Activated CD8-positive, alpha-beta memory T cell treated with anti-CD3 and anti-CD28 coated beads for 4 hours (primary cell): Measurements from ENCODE around the gene ART4.
A peak's percentile ranks its signal among the peaks of the same experiment; 100 is the strongest.

Source experiments
- DNase-seq, 2 donors: peaks; one replicate each; pipeline ENCODE4 v3.0.0-alpha.2; 2020; ENCODE audit warnings: low read depth in 2 of 2

The ART4 gene

GRCh38 chr12:14850929-14851663, 7.8 kb upstream of the ART4 start:
- no peak for DNase-seq

DNA sequence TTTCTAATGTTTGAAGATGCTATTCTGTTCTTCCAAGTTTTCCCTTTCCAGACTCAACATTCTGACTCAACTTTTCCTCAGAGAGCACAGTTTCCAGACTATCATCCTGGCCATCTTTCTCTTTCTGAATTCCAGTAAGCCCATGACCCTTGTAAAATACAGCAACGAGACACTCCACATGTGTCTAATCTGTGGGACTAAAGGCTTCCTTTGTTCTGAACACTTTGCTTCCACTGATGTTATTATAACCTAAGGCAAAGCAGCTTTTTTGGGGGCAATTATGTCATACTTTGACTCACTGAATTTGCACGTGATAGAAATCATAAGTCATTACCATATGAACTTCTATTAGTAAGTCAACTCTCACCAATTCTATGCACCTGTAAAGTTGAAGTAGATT, 6.3 kb upstream of the ART4 start:
- no peak for DNase-seq

DNA sequence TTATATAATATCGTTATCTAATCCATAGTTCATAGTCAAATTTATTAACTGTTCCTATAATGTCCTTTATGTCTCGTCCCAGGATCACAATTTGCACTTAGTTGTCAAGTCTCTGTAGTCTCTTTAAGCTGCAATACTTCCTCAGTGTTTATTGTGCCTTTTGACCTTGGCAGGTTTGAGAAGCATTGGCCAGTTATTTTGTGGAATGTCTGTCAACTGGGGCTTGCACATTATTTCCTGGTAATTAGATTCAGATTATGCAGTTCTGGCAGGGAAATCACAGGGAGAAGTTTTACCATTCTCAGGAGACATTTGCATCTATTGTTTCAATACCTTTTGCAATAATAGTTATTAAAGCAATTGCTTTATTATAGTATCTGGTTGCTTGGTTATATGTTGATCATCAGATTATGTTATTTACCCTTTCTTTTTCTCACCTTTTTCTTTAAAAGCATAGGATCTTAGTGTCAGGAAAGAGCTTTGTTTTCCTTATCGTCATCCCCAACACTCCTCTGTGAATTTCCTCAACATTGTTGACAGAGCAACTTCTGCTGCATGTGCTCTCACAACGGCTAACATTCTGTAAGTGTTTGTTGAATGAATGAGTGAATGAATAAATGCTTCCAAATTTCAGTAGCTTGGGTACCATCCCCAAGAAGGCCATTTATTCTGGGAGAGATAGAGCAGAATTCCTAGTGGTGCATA, 3.7 kb upstream of the ART4 start:
- DNase-seq = no peak

- DNase-seq = no peak
Observed at GRCh38 chr12:14846042-14846587, 2.8 kb upstream of the ART4 start.

- DNase-seq = peak; percentile 4 to 6
Observed at GRCh38 chr12:14845350-14845750, 2.0 kb upstream of the ART4 start.

DNA sequence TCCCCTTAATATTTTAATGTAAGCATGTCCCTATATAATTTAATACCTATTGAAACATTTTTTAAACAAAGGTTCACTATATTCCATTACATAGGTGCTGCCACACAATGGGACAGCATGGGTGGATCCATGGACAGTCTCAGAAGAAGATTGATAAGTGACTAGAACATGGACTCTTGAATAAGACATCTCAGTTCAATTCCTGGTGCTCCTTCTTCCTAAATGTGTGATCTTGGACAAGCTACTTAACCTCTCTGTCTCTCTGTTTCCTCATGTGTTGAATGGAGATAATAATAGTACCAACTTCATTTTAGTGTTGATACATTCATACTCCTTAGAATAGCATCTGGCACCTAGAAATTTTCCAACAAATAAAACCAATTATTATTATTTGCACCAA, 1.1 kb upstream of the ART4 start:
- DNase-seq = no peak

DNA sequence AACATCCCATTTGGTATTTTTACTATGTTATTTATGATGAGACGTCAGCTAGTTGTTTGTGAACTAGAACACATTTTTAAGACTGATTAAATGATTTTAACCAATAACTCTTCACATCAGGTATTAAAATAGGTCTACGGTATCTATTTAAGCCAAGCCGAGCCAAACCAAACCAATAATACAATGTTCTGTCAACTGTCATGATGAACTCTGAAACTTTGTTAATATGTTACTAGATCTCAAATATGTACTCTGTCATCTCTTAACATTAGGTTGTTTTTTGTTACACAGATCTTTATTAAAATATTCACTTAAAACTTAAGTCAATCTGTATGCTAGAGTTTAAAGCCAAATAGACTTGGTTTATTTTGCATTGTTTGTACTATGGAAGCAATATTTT, 1.0 kb downstream of the ART4 start:
- no peak for DNase-seq

DNA sequence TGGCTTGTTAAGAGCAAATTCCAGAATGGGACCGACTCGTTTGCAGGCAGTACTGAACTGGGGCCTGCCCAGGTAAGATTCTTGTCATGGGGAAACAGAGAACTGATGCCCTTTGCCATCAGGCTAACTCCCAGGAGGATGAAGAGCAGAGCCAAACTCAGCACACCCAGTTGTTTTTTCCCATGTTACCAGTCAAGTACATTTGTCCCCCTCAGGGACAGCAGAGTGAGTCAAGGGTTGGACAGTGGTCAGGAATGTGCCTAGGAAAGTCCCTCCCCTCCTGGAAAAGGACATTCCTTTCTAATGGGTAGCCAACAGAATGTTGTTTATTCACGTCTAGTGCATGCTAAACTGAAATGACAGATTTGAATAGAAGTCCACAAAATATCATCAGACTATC, 1.6 kb downstream of the ART4 start:
- DNase-seq = no peak

DNA sequence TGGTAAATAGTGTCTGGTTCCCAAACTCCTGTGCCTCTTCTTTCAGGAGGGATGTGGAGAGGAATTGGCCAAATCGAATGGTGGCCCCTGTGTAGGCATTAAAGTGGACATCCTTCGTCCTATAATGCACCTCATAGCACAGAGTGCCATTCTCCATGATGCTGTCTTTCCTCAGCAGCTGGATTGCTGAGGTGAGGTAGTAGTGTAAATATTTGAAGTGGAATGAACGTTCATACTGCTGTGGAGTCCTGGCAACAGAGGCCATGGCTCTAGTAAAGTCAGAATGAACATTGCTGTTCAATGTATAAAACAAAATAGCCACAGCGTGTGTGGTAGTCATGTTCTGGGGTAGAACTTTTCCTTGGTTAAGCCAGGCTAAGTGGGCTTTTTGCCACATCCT, 2.7 kb downstream of the ART4 start:
- DNase-seq = no peak

DNA sequence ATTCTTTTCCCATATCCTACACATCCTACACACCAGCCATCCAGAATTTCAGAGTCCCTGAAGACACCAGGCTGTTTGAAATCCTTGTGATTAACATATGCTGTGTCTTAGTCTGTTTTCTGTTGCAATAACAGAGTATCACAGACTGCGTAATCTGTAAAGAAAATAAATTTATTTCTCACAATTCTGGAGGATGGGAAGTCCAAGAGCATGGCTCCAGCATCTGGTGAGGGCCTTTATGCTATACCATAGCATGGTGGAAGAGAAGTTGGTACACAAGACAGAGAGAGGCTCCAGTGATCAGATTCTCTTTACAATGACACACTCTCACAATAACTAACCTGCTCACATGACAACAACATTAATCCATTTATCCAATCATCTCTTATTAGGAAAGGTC, 4.1 kb downstream of the ART4 start:
- DNase-seq = no peak

GRCh38 chr12:14836336-14837210, 6.8 kb downstream of the ART4 start:
- DNase-seq = no peak

DNA sequence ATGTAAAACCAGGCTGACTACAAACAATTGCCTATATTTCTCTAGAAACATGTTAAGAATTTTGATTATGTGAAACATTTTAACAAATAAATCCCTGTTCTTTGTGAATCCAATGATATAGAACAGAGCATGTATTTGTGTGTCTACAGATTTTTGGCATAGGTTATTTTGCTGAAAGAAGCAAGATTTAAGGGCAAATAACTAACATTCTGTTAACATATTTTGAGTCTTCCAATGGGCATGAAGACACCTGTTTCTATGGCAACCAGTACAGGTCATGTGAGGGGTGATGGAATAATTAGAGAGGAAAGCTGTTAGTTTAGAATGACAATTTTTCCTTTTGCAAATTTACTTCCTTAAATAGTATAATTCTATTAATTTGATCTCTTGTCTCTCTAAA, 8.8 kb downstream of the ART4 start:
- DNase-seq = no peak

GRCh38 chr12:14833952-14834351, 9.4 kb downstream of the ART4 start:
- no peak for DNase-seq

GRCh38 chr12:14833336-14833735, 10.0 kb downstream of the ART4 start:
- no peak for DNase-seq

GRCh38 chr12:14828892-14829291, 14.4 kb downstream of the ART4 start:
- DNase-seq = no peak

DNA sequence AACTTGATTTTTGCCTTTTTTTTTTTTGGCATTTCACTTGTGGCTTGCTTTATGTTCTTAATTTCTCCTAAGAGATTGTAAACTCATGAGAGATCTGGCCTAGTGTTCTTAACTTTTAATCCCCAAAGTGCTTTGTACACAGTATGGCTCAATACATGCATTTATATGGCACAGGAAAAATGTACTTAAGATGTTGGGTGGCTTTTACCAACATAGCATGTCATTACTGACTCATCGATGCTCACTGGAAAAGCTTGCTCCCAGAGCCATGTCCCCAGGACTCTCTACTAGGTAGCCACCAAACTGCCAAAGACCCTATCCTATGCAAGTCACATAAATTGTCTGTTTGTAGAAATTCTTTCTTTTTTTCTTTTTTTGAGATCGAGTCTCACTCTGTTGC, 16.3 kb downstream of the ART4 start:
- no peak for DNase-seq

DNA sequence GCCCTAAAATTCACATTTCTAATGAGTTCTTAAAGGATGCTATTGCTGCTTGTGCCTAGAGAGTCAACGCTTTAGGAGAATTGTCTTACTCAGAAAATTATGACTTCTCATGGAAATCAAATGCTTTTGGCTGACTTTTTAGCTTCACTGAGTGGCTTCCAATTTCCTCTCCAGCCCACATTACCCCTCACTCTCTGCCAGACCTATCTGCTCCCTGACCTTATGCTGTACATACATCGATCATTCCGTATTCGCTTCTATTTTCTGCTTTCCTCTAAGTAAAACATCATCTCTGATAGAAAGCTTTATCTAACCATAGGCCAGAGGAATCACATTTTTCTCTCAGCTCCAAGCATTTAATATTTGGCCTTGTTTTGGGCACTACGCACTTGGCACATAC, 16.8 kb downstream of the ART4 start:
- DNase-seq = no peak

GRCh38 chr12:14825256-14825655, 18.1 kb downstream of the ART4 start:
- DNase-seq = no peak

GRCh38 chr12:14824012-14824634, 19.2 kb downstream of the ART4 start:
- no peak for DNase-seq

- DNase-seq = no peak
Observed at GRCh38 chr12:14814014-14814413, 29.3 kb downstream of the ART4 start, which contains the start of gene SMCO3. SMCO3 (minus strand) TSS chr12:14814182; CDS start chr12:14806680, 7,502 bp downstream.

- DNase-seq = no peak
Observed at GRCh38 chr12:14811486-14811885, 31.8 kb downstream of the ART4 start.
